Esophagus mucosa (tissue), 1 donor: ENCODE data around the gene XRCC6. TPM values are rescaled to one million over a fixed set of nuclear protein-coding genes. Genes with fewer than 3 reads are reported as not detected.
A peak's percentile ranks its signal among the peaks of the same experiment; 100 is the strongest.
"Not testable (repeated sequence)": the region's sequence is repeated elsewhere in the genome, so short reads cannot be mapped to it uniquely, and the experiment has no call there.

Experiments used
- ATAC-seq: fragments of 200-7000 bp; cut with Tn5 transposase; one replicate; pipeline ENCODE4 v1.9.1; 2020
- total RNA-seq: library from RNA; stranded (reverse); gene quantifications from one replicate; pipeline ENCODE4 v1.2.4, GENCODE V29; 2023
- donor health status: DM: yes; HTN: yes; CAD: no.

XRCC6 gene
- 181 TPM for total RNA-seq

DNA sequence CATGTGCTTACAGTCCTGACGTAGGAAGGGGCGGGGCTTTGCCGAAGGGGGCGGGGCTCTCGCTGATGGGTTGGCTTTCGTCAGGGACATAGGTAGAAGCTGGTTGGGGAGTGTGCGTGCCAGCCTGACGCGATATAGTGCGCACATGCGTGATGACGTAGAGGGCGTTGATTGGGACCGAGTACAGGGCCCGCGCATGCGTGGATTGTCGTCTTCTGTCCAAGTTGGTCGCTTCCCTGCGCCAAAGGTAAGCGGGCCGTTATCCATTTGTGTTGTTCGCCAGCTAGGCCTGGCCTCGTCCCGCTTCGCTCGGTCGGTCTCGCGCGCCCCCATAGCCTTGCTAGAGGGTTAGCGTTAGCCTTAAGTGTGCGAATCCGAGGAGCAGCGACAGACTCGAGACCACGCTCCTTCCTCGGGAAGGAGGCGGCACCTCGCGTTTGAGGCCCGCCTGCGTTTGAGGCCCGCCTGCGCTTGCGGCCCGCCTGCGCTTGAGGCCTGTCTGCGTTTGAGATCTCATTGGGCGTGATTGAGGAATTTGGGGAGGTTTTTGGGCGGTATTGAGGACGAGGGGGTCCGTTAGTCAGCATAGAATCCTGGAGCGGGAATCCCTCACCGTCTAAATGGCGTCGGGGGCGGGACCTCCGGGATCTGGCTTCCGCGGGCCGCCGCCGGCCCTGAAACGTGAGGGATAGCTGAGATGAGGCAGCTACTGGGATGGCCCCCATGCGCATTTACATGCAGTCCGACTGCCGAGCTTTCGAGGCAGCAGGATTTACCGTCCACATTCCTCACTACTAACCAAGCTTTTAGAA is at the start of gene XRCC6:
Gene XRCC6 (plus strand): TSS at position 197 of the 812 bp plus-strand sequence. CDS start 710 bp downstream, outside the sequence.
- ATAC-seq, result peak; percentile 99

DNA sequence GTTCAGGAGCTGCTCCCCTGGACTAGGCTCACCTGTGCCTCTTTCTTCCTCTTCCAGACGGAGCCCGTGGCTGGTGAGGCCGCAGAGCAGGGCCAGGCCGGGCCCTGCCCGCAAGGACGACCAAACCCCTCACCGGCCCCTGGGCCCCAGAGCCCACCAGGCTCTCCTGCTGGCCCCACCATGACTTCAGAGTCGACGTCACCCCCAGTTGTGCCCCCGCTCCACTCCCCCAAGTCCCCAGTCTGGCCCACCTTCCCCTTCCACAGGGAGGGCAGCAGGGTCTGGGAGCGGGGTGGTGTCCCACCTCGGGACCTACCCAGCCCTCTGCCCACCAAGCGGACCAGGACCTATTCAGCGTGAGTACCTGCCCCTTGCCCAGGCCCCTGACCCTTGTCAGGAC is 49.3 kb upstream of the XRCC6 start:
- ATAC-seq, result no peak

DNA sequence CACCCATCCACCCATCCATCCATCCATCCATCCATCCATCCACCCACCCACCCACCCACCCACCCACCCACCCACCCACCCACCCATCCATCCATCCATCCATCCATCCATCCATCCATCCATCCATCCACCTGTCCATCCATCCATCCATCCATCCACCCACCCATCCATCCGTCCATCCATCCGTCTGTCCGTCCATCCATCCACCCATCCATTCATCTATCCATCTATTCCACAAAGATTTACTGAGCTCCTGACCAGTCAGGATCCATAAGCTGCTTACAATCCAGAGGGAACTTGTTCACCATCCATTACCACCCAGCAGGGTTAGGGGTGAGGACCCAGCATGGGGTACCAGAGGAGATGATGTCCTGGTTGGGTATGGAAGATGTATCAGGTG is 48.8 kb upstream of the XRCC6 start:
- ATAC-seq, result not testable (repeated sequence)

DNA sequence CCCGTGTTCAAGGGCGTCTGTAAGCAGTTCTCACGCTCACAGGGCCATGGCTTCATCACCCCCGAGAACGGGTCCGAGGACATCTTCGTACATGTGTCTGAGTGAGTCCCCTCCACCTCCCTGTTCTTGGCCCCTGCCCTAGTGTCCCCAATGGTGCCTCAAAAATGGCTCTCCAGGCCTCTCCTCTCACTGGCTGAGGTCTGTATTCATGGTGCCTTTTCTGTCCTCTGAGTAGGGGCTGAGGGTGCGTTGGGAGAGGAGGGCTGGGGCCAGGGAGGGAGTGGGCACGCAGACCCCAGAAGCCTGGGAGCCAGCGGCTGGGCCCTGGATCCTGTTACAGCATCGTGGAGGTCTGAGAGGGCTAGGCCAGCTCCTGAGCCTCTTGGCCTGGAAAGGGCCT is 47.4 kb upstream of the XRCC6 start:
- ATAC-seq, result no peak

DNA sequence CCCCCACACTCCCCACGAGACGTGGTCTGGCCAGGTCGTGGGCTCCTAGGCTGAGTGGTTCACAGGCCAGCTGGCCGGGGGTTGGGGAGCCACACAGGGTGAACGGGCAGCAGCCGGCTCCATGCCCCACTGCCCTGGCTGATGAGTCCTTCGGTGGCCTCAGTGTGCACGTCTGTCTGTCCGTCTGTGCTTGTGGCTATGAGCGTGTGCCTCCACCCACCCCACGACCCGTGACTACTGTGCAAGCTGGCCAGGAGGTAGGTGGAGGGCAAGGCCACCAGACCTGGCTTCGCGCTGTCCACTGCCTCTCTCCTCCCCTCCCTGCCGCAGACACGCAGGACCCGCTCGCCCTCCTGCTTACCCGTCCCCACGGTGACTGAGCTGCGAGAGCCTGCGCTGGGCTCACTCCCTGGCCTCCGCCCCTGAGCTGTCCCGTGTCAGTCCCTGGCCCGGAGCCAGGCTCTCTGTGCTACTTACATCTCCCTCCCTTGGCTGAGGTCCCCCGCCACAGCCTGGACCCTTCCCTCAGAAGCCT is 46.2 kb upstream of the XRCC6 start:
- no peak for ATAC-seq

DNA sequence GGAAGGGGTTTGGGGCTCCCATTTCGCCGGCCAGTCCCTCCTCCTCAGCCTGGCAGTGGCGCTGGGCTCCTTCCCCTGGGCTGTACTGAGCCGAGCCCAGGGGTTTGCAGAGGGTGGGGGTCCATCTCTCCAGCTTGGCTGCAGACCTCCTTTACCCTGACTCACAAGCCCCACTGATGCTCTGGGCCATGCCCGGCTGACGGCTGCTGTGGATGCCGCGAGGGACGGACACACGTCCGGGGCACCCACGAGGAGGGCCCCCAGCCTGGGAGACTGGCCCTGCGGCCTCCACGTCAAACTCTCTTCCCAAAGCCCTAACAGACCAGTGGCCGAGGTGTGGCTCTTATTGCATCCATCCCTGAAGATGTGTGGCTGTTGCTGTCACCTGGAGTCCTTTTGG is 45.6 kb upstream of the XRCC6 start:
- no peak for ATAC-seq

DNA sequence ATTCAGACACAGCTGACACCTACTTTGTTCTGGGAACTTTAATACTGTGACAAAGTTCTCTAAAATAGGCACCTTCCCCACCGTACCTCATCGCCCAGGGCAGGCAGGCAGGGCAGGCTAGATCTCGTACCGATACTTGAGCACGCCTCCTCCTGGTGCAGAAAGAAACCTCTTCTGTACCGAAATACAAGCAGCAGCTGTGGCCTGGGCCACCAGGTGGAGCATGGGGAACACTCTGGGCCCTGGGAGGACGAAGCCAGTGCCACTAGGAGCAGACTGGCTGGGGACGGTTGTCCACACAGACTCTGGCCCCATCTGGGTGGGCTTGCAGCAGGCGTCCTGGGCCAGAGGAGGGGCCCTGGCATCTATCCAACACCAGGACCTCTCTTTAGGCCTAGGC is 44.2 kb upstream of the XRCC6 start:
- ATAC-seq, result peak; percentile 54

DNA sequence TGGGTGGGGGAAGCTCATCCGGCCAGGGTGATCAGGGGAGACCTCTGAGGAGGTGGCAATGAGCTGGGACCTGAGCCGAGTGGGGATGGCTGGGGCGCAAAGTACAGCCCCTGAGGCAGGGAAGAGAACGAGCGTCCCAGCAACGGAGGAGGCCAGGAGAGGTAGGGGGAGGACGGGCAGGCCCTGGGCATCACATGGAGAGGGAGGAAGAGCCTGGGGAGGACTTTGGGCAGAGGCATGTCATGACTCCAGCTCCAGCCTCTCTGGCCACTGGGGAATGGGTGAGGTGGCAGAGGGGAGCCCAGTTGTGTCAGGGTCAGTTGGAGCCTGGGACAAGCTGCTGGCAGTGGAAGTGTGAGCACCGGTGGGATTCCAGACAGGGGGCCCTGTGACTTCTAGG is 43.0 kb upstream of the XRCC6 start:
- ATAC-seq, result no peak

DNA sequence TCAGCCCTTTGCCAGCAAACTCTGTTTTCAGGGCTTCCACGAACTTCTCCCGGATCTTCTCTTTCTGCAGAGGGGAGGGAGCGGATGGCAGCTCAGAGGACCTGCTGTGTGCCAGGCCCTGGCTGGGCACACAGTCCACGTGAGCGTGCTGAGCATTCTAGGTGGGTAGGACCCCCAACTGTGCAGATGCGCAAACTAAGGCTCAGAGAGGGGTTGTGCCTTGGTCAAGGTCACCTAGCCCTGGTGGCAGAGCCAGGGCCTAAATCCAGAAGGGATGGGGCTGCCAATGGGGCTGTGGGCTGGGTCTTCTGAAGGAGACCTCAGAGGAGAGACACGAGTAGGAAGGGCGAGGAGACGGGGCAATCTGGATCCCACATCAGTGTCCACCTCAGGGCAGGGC is 42.3 kb upstream of the XRCC6 start:
- ATAC-seq, result no peak

DNA sequence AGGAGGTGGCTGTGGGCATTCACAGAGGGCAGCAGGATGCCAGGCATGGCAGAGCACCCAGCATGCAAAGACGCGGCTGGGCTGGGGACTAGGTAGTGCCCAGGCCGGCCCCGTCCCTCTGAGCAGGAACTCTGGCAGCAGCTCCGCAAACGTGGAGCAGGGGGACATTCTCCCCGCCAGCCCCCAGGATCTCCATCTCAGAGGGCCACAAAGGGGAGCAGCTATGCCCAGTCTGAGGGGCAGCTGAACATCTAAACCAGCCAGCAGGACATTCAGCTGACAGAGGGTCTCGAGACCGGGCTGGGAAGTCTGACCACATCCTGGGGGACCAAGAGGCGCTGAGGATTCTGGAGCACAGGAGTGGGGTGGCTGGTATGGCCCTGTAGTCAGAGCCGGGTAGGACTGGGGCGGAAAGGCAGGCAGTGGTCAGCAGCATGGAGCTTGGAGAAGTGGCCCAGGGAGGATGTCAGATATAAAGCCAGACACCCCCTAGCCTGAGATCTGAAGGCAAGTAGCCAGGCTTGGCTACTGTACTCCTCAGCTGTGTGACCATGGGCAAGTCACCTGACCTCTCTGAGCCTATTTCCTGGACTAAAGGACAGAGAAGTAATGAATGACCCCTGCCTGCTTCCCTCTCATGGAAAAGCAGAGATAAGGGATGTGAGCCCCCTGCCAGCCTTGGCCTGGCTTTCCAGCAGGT is 41.6 kb upstream of the XRCC6 start:
- no peak for ATAC-seq

DNA sequence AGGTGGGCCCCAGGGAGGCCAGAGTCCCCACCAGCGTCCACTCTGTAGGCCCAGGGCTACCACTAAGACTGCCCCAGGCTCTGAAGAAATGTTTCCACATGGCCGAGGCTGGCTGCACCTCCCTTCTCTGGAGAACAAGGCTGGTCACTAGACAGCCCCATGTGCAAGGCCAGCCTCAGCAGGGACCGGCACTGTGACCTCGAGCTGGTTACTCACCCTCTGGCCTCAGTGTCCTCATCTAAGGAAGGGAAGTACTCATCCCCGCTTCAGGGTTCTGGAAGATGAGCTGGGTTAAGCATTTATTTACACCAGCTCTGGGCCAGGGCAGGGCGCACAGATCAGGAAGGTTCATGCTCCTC is 41.1 kb upstream of the XRCC6 start:
- no peak for ATAC-seq

DNA sequence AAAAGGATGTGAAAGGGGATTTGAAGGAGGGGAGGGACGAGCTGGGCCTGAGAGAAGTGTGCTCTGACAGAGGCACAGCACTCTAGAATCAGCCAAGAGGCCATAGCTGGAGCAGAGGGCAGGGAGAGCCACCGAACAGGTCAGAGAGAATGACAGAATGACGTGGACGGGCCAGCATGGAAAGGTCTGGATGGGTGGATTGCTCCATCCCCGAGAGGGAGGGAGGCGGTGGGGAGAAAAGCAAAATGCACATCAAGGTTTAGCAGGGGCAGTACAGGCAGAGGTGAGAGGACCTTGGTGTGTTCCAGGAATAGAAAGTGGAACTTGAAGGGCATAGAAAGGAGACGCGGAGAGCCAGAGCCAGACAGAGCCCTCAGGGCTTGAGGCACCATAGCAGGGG is 38.4 kb upstream of the XRCC6 start:
- ATAC-seq, result no peak

DNA sequence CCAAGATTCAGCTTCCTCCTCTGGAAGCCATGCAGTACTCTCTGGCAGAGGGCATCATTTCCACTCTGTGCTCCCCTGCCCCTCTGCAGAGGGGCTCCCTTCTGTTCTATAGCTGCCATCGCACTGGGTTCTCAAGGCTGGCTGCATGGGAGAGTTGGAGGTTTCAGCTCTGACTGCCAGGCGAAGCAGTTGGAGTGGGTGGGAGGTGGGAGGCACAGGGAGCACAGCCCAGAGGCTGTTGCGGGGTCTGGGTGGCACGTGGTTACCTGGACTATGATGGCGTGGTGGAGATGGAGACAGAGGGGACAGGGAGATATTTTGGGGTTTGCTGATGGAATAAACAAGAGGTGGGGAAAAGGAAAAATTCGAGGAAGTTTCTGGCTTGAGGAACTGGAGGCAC is 36.2 kb upstream of the XRCC6 start:
- no peak for ATAC-seq

DNA sequence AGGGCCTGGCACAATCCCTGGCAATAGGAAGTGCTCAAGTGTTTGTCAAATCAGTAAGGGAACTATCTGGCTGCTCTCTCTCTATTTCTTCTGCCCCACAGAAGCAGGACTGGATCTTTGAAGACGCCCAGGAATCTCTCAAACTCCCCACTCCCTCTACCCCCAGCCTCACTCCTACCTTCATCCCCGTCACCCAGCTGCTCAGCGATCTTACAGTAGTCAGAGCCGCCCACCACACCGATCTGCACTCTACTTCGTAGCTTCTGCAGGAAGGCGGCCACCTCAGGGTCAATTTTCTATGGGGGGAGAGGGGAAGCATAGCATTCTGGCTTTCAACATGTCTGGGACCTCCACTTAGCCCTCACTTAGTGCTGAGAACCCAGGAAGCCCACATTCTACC is 35.2 kb upstream of the XRCC6 start:
- no peak for ATAC-seq

DNA sequence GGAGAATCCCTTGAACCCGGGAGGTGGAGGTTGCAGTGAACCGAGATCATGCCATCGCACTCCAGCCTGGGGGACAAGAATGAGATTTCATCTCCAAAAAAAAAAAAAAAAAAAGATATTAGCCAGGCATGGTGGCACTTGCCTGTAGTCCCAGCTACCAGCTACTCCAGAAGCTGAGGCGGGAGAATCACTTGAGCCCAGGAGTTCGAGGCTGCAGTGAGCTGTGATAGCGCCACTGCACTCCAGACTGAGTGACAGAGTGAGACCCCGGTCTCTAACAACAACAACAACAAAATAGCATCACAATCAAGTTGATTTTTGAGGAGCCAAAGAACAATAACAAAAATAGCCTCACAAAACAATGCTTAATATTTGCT is 33.8 kb upstream of the XRCC6 start:
- ATAC-seq, result no peak

DNA sequence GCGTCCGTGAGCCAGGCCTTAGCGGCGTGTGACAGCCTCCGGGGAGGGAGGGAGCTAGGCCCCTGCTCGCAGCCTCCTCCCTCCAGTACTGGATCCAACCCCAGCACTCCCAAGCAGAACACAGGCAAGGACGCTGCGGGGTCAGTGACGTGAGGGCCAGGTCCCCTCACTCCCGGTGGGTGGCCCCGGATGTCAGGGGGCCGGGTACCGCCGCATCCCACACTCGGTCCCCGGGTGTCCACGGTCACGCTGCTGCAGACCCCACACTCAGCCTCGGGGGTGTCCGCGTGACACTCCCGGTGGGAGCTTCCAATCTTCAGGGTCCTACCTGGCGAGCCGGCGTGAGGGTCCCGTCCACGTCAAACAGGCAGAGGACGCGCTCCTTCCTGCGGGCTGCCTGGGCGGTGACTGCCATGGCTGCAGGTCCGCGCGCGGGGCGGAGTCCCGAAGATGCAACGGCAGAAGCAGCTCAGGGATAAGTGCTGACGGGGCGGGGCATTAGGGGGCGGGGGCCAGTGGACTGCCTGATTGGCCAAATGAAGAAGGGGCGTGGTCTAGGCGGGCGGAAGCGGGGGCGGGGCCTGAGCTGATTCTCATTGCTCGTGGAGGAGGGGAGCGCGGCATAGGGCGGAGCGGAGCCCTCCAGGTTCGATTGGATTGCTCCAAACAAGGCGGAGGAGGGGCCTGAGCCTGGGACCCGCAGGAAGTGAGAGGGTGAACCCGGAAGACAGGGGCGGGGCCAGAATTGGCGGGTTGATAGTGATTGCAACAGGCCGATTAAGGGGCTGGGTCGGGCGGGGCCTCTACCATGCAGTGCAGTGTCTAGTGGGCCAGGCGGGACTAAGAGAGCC is 31.5 kb upstream of the XRCC6 start, which contains the start of gene PMM1:
Gene PMM1 (minus strand): TSS at position 450 of the 851 bp plus-strand sequence. CDS start 35 bp downstream, at position 415.
- ATAC-seq, result peak; percentile 99

DNA sequence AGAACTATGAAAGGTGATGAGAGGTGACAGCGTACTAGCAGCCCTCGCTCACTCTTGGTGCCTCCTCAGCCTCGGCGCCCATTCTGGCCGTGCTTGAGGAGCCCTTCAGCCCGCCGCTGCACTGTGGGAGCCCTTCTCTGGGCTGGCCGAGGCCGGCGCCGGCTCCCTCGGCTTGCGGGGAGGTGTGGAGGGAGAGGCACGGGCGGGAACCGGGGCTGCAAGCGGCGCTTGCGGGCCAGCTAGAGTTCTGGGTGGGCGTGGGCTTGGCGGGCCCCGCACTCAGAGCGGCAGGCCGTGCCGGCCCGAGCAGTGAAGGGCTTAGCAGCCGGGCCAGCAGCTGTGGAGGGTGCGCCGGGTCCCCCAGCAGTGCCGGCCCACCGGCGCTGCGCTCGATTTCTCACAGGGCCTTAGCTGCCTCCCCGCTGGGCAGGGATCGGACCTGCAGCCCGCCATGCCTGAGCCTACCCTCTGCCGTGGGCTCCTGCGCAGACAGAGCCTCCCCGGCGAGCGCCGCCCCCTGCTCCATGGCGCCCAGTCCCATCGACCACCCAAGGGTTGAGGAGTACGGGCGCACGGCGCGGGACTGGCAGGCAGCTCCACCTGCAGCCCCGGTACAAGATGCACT is 27.6 kb upstream of the XRCC6 start:
- ATAC-seq, result not testable (repeated sequence)

DNA sequence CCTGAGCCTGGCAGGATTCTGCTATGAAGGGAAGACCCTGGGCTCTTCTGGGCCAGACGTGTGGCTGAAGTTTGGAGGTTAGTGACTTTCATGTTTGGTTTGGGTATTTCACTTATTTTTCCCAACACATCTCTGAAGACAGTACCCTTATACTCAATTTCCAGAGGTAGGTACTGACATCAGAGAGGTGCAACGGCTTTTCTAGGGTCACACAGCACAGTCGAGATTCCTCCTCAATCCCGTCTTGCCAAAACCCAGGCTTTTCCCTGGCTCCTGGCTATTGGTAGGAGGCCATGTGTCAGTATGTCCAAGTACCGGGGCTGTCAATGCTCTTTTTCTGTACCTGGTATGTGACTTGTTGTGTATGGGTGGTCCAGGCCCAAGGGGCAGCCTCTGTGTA is 25.4 kb upstream of the XRCC6 start:
- ATAC-seq, result no peak

DNA sequence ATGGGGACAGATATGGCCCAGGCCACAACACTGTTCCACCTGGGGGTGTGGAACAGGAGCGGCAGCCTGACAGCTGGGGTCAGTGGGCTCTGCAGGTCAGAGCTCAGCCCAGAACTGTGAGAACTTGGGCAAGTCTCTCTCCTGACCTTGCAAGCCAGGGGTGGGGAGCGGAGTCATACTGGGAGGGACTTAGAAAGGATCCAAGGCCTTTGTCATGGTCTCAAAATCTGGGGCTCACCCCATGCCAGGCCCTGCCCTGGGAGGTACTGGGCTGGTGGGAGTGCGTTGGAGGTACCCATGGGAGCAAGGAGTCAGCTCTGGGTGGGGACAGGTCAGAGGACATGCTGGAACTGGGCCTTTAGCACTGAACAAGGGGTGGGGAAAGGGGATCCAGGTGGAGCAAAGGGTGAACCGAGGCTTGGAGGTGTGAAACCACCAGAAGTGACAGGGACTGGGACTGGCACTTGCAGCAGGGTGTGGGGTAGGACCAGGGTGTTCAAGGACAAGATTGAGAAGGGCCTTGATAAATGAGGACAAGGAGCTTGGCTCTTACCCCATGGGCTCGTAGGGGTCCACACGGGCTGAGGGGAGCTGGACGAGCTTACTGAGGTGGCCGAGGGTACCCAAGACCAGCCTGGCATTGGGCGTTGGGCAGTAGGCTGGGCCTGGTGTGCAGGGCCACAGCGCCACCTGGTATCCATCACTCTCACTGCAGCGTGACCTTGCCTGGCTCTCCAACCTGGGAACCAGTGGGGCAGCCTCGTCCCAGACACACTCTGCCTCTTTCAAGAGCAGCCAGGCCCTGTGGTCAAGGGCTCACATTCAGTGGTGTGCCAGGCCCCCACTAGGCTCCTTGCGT is 24.1 kb upstream of the XRCC6 start:
- peak; percentile 76 for ATAC-seq

DNA sequence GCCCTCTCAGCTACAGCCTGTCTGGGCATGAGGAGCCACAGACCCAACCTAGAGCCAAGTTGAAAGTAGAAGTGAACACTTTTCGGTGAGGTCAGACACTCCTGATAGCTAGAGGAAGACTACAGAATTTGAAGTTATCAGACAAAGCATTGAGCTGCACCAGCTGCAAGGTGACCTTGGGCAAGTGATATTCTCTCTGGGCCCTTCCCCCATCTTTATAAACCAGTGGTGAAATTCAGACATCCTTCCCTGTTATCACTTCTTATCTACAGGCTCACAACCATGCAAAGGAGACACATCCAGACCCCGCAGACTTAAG is 23.5 kb upstream of the XRCC6 start:
- ATAC-seq, result no peak

DNA sequence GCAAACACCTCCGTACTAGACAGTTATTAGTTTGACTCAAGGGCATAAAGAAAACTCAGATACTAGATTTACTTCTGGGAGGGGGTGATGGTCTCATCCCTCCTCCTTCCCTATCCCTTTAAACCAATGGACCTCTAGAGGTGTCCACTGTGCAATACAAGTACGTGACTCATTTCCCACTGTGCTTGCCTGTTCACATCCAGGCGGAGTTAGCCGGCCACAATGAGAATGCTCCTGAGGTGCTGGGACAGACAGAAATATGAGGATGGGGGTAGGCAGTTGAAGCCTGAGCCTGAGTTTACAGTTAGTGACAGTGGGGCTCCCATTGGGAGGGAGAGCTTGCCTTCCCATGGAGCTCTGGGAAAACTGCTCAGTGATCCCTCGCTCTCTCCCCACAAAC is 23.0 kb upstream of the XRCC6 start:
- peak; percentile 51 for ATAC-seq
